K562 (cell line): ENCODE measurements around the gene CDC14A. TPM values are rescaled to one million over a fixed set of nuclear protein-coding genes. Genes with fewer than 3 reads are reported as not detected.

Experiments used
- BRF1 ChIP-seq: IDR thresholded peaks from 3 replicates; pipeline ENCODE4 v1.6.1; 2011; ENCODE audit warnings: borderline replicate concordance, mild to moderate bottlenecking; ENCODE audit not compliant: insufficient read length; ENCODE audit errors: extremely low read depth
- CBFA2T3 ChIP-seq: fragments of 450-650 bp; IDR thresholded peaks from 2 replicates; pipeline ENCODE4 v1.6.1; 2017
- ESRRA ChIP-seq: fragments of 450-650 bp; IDR thresholded peaks from 2 replicates; pipeline ENCODE4 v1.6.1; 2014; ENCODE audit warnings: low read depth, mild to moderate bottlenecking, moderate library complexity, borderline replicate concordance
- IFI16 ChIP-seq: fragments of 250-450 bp; sonication (Bioruptor Pico); IDR thresholded peaks from 2 replicates; pipeline ENCODE4 v2.1.2; 2022; ENCODE audit warnings: mild to moderate bottlenecking, inconsistent platforms
- PHTF2 ChIP-seq: fragments of 250-450 bp; sonication (Bioruptor Pico); IDR thresholded peaks from 2 replicates; pipeline ENCODE4 v1.5.0; 2021; ENCODE audit warnings: mild to moderate bottlenecking
- ZNF133 ChIP-seq: fragments of 250-450 bp; sonication (Bioruptor Pico); IDR thresholded peaks from 2 replicates; pipeline ENCODE4 v1.4.0; 2020; ENCODE audit warnings: mild to moderate bottlenecking
- polyA plus RNA-seq, 8 experiments: library from polyadenylated mRNA; depleted of rRNA in 4 of 8; stranded (reverse) in 5 of 8; unstranded in 3 of 8; fragments of >200 nt; fragmentation: Nextera tagmentation in 2 of 8; fragmentation: Illumina TruSeq in 1 of 8; extraction: Ambion mirVana in 2 of 8; extraction: Trizol in 1 of 8; gene quantifications; 2 replicates each; pipeline versions ENCODE4 v1.2.1 to v1.2.3, GENCODE V29; 2011 to 2014; ENCODE audit warnings: inconsistent platforms in 1 of 8, missing spikeins in 1 of 8
- total RNA-seq, 7 experiments: library from RNA; depleted of rRNA in 6 of 7; stranded (reverse); fragments of >200 nt in 6 of 7; fragmentation: Illumina TruSeq in 2 of 7; extraction: Trizol in 2 of 7; gene quantifications; 2 replicates each; pipeline versions ENCODE4 v1.2.1 to v1.2.3, GENCODE V29; 2011 to 2021; ENCODE audit warnings: low replicate concordance in 1 of 7
- TF ChIP-seq, protein P1 (sequence below), 2 experiments: IDR thresholded peaks in 1 of 2; conservative IDR thresholded peaks in 1 of 2; 2 replicates each; pipeline ENCODE4 v1.6.1; 2016; ENCODE audit warnings: low read depth in 2 of 2, mild to moderate bottlenecking in 1 of 2, missing compliant biosample characterization in 1 of 2, missing genetic modification characterization in 1 of 2, moderate library complexity in 1 of 2
- TF ChIP-seq, protein P2 (sequence below): fragments of 450-650 bp; IDR thresholded peaks from 2 replicates; pipeline ENCODE4 v1.6.1; 2016

CDC14A gene
- total and polyA plus RNA-seq, 9 of the 15 experiments (the other 6 are each of a cell fraction or from before 2014, with no cell fraction given) = 17.0 to 74.3 (median 33.4) TPM

DNA sequence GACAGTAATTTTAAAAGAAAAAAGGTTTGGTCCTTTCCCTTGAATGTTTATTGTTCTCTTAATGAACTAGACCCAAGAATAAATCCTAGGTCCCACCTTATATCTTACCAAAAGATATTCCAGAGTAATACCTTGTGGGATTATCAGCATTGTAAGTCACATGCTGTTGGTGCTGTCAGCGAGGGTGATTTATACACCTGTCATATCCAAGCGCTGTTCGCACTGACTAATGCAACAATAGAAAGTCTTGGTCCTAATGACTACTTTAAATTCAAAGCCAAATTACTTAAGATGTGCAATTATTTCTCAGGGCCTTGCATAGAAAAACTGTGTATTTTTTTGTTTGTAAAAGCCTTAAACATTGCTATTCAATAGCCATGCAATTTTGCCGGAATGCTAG lies 192.5 kb downstream of the CDC14A start (continued):
- TF ChIP-seq, protein P1, sequence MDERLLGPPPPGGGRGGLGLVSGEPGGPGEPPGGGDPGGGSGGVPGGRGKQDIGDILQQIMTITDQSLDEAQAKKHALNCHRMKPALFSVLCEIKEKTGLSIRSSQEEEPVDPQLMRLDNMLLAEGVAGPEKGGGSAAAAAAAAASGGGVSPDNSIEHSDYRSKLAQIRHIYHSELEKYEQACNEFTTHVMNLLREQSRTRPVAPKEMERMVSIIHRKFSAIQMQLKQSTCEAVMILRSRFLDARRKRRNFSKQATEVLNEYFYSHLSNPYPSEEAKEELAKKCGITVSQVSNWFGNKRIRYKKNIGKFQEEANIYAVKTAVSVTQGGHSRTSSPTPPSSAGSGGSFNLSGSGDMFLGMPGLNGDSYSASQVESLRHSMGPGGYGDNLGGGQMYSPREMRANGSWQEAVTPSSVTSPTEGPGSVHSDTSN (CRISPR knock-in tag; IDR thresholded peaks at IDR 0.05; ENCODE audit: low read depth) = no peak
- TF ChIP-seq, protein P1 (tag; conservative IDR thresholded peaks at IDR 0.05; ENCODE audit: low read depth) = peak; percentile 90
- TF ChIP-seq BRF1 = no peak
- no peak for TF ChIP-seq ZNF133 (CRISPR knock-in tag)
- no peak for TF ChIP-seq CBFA2T3
- no peak for TF ChIP-seq ESRRA
- TF ChIP-seq, protein P2, sequence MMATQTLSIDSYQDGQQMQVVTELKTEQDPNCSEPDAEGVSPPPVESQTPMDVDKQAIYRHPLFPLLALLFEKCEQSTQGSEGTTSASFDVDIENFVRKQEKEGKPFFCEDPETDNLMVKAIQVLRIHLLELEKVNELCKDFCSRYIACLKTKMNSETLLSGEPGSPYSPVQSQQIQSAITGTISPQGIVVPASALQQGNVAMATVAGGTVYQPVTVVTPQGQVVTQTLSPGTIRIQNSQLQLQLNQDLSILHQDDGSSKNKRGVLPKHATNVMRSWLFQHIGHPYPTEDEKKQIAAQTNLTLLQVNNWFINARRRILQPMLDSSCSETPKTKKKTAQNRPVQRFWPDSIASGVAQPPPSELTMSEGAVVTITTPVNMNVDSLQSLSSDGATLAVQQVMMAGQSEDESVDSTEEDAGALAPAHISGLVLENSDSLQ = peak; percentile 89
- no peak for TF ChIP-seq PHTF2 (CRISPR knock-in tag)
- TF ChIP-seq IFI16 = no peak
